GM20431 (cell line): ENCODE data around the gene TNIP3.

ENCODE experiments used
- in situ Hi-C: fragments of 300-500 bp; cut with MseI, MboI; formaldehyde crosslinking; loops from one replicate; pipeline ENCODE4 v1.15.0; 2020; ENCODE audit warnings: low sequenced_read_pairs; ENCODE audit not compliant: unreplicated experiment

Gene TNIP3

GRCh38 chr4:121143131-121143530 lies 21.0 kb downstream of the TNIP3 start:
- in situ Hi-C loops, result no loop called here

- in situ Hi-C loops, result no loop called here
These were observed 23.2 kb downstream of the TNIP3 start for GRCh38 chr4:121140716-121141460.

DNA sequence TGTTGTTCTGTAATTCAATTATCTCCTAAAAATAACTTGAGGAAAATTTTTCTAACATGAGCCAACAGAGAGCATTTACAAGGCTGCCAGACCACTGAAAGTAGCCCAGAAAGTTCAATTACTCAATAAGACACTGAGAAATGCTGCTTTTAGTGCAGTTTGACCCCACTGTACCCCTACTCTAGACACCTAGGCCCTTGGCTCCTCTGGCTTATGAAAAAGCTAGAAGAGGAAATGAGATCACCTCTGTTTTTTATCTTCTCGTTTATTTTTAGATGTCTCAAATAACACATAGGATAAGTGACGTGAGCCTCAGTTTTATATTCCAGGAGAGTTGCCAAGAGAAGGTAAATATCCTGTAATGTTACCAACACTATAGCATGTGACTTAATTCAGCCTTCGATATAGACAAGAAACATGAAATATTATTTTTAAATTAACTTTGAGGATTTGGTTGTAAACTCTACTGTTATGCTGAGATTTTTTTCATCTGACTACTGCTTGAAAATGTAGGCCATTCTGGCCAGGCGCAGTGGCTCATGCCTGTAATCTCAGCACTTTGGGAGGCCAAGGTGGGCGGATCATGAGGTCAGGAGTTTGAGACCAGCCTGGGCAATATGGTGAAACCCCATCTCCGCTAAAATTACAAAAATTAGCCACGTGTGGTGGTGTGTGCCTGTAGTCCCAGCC lies 24.4 kb downstream of the TNIP3 start:
- in situ Hi-C loops, result no loop called here

- in situ Hi-C loops, result no loop called here
These were observed 25.9 kb downstream of the TNIP3 start for GRCh38 chr4:121138039-121138825.

- in situ Hi-C loops, result no loop called here
These were observed 33.8 kb downstream of the TNIP3 start for GRCh38 chr4:121130326-121130660.

- in situ Hi-C loops, result no loop called here
These were observed 34.4 kb downstream of the TNIP3 start for GRCh38 chr4:121129606-121130325.

GRCh38 chr4:121127100-121127499 lies 37.0 kb downstream of the TNIP3 start:
- in situ Hi-C loops, result no loop called here

DNA sequence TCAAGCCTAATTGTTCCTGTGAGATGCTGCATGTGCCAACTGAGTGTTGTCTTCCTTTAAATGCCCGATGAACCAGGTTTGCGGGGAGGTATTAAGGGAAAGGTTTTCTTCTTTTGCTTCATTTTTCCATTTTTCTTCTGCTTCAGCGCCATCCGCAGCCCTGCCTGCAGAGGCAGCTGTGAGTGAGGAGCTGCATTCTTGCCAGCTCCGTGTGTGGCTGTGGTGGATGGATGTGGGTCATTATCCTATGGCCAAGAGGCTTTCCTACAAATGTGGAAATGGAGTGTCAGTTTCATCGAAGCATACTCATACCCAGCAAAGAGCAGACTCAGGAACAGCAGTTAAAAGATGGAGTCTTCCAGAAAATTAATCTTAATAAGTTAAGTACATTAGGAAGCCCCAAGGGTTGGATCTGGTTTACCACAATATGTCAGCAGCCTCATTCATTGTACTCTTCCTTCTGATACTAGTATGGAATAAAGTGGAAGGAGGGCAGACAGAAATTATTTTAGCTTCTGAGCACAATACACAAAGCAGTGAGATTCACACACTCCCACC lies 37.6 kb downstream of the TNIP3 start:
- in situ Hi-C loops, result no loop called here

GRCh38 chr4:121125498-121125885 lies 38.6 kb downstream of the TNIP3 start:
- in situ Hi-C loops, result no loop called here

DNA sequence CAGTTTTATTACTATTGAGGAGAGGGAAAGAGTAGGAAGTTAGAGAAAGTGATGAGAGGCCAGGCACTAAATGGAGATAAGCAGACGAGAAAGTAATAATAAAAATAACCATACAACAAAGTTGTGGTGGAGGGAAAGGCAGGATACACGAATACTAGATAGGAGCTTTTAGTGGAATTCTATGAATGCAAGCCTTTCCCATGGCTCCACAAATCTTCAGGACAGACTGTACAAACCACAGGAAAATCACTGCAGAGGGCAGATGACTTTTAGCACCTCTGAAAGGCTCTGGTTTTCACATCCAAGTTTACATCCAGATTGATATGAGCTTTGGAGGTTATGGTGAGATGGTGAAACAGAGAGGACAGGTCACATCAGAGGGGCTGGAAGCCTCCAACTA lies 41.5 kb downstream of the TNIP3 start:
- in situ Hi-C loops, result no loop called here

DNA sequence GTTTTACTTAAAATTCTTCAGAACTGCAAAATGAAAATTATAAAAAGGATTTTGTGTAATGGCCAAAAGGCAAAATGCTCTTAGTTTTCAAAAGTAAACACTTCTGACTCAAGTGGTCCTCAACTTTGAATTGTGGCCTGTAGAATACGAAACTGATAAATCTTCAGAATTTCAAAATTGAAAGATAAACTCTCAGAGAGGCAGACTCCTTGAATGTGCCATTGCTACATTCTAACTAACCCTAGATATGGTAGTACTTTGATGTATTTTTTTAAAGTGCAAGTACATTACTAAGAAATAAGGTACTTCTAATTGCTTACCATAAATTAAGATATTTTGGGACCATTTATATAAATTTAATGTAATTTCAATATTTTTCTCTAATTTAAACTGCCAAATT lies 44.4 kb downstream of the TNIP3 start:
- in situ Hi-C loops, result no loop called here

DNA sequence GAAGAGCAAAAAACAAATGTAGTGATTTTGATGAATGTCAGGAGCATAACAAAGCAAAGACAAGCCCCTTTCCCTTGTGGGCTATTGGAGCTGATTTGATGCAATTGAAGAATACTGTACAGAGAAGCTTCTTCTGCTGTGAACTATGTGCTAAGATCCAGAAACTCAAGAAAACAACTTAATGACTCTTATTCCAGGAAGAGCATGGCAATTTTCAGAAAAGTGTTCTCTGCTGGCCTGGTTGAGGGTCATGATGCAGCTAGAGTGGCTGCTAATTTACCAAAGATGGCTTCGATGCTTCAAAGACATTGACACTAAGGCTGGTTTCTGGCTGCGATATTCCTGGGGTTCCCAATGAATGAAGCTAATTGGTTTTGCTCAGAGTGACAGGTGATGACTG lies 45.8 kb downstream of the TNIP3 start:
- in situ Hi-C loops, result no loop called here

DNA sequence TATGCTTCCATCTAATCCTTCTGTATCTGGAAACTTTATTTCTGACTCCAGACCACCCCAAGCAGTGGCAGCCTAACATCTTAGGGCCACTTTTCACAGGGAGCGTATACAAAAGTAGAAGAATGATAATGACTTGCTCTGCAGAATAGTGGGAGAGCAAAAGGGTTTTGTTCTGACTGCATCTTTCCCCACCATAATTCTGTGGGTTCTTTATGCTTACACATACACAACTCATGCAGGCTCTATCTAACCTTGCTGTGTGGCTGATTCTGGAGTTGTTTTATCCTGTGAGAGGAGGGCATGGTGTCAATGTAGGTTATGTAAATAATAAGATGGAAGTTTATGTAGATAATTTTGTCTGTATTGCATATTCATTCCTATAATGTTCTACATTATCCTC lies 49.4 kb downstream of the TNIP3 start:
- in situ Hi-C loops, result no loop called here

- in situ Hi-C loops, result no loop called here
These were observed 51.6 kb downstream of the TNIP3 start for GRCh38 chr4:121112530-121112929.

- in situ Hi-C loops, result no loop called here
These were observed 55.6 kb downstream of the TNIP3 start for GRCh38 chr4:121108557-121108956.

- in situ Hi-C loops, result no loop called here
These were observed 56.6 kb downstream of the TNIP3 start for GRCh38 chr4:121107507-121107906.

GRCh38 chr4:121100093-121100775 lies 63.9 kb downstream of the TNIP3 start:
- in situ Hi-C loops, result no loop called here

DNA sequence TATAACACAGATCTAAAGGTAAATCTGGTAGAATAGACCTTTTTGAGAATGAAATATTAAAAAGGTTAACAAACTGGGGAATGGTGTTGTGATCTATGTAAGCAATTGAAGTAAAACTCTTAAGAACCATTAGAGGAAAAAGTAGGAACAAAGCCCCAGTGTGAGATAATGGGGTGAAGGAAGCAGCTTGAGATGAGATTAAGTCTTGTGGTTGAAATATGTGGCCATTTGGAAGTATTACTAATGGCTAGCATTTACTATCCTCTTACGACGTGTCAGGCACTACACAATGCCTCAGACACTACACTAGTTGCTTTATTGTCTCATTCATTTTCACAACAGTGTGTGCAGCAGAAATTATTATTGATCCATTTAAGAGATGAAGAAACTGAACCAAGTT lies 65.9 kb downstream of the TNIP3 start:
- in situ Hi-C loops, result loop anchor here (25.0 kb wide), 1 partner anchor 386 kb away; no protein-coding TSS in a partner anchor

DNA sequence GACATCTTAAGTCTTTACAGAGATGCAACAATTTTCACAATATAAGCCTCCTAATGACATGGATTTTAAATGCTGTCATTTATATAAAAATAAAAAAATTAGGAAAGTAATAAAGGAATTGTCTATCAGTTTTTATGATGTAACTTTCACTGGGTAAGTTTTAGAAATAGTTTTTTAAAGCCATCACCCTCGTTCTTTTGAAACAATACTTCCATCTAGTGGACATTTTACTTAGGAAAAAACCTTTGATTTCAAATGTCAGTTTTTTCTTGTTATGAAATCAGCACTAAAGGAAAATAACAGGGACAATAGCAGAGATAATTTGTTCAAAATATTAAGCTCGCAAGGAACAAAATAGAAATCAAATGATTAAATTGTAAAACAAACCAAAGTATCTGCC lies 67.5 kb downstream of the TNIP3 start:
- in situ Hi-C loops, result loop anchor here (25.0 kb wide), 1 partner anchor 384 kb away; no protein-coding TSS in a partner anchor
